Measurements from ENCODE around the gene GNPDA1. TPM values are rescaled to one million over a fixed set of nuclear protein-coding genes. Genes with fewer than 3 reads are reported as not detected.

GNPDA1 gene
- total and polyA plus RNA-seq, 9 of the 15 experiments (the other 6 are each of a cell fraction or from before 2014, with no cell fraction given), result 14.1 to 145 (median 52.2) TPM

DNA sequence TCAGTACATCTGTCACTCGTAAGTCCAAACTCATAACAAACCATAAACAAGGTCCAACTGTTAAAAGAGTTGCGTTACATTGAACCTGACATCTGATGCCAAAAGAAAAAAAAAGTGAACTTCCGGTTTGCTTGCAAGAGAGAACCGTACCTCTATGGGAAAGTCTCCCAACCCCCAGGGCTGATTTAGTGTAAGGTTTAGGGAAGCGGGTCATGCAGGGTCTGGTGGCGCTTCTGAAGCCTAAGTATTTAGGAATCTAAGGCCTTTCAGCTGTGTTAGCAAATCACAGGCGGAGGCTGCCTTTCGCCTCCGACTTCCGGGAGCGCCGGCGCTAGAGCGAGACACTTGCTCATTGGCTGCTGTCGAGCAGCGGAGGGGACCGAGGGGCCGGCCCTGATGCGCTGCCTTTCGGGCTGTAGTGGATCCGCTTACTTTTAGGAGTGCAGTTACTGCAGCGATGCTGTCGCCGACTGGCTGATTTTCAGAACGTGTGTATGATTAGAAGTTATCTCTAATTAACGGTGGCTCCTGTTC lies 12.0 kb upstream of the GNPDA1 start:
- under 1% methylated on average over 26 of the region's 26 CpGs for WGBS (ENCODE audit: insufficient coverage, low coverage, missing lambda C conversion rate)
- DNase-seq (ENCODE audit: extremely low read depth in 1 of 4, low spot score in 3 of 4), result peak; percentile 93 to 96 (median 94)
- Histone ChIP-seq H3K9ac (ENCODE audit: insufficient read depth in 1 of 2, low read depth in 2 of 2, low read length in 2 of 2) (peak overlapping the region; percentile 44 to 78), H3K27ac (ENCODE audit: extremely low read depth, low read depth, low read length) (peak overlapping the region; percentile 68), H3K9me3 (replicated peaks; ENCODE audit: control insufficient read depth, insufficient read depth, low read depth, low read length) (peaks cover 3% of the 10 kb centered on the region; the same call in 1 of the 2 replicates), H3K79me2 (ENCODE audit: control insufficient read depth, insufficient read depth, low read length) (no peaks in the 10 kb centered on the region), H4K20me1 (replicated peaks; ENCODE audit: control insufficient read depth, insufficient read depth, low read length) (no peaks in the 10 kb centered on the region), H3K4me1 (replicated peaks in 1 of 2; ENCODE audit: control insufficient read depth in 2 of 2, insufficient read depth in 2 of 2, low read length in 2 of 2) (peaks cover 4 to 6% of the 10 kb centered on the region in 2 experiments; a peak in 3 of 5 replicates), H3K9me1 (ENCODE audit: control insufficient read depth, insufficient read depth, low read length) (no peaks in the 10 kb centered on the region), H3K4me2 (ENCODE audit: insufficient read depth, low read length) (peak overlapping the region; percentile 66), H3K4me3 (peak overlapping the region; percentile 31), H3K27me3 (ENCODE audit: control insufficient read depth in 2 of 2, insufficient read depth in 2 of 2, low read length in 2 of 2) (no peaks in the 10 kb centered on the region), H2AFZ (ENCODE audit: low read depth, low read length) (peak overlapping the region; percentile 84), H3K36me3 (ENCODE audit: control insufficient read depth, insufficient read depth, low read length) (no peaks in the 10 kb centered on the region)
- in situ Hi-C loops (cut with MboI) (no loop called here), intact Hi-C loops (cut with micrococcal nuclease) (no loop called here)
- CTCF ChIA-PET (ENCODE audit: low intra/inter-chr PET ratio), result no interaction called here
- POLR2A ChIA-PET, result interaction anchor here (0.9 to 1.5 kb wide), 4 partner anchors 12 to 85 kb away, joined by 3 to 9 read pairs (median 4); partner anchors contain the start of gene GNPDA1
- peak; percentile 100 for ATAC-seq
- no TSS peak for BruUV-seq (replicated peaks)
- peak; percentile 98 for FAIRE-seq
- TF ChIP-seq TEAD1 (CRISPR knock-in tag; IDR thresholded peaks at IDR 0.05) (0 out of 4 replicates have a peak, but pooled peaks of 1 of the 2 experiments have one; percentile 44), ASH1L (IDR thresholded peaks at IDR 0.05; ENCODE audit: borderline replicate concordance, low read depth, partially characterized antibody) (peak; percentile 28), DIDO1 (tag; IDR thresholded peaks at IDR 0.05; ENCODE audit: low read depth) (peak; percentile 55; the same call in 1 of the 2 replicates), EHMT2 (IDR thresholded peaks at IDR 0.05) (peak; percentile 76; the same call in 1 of the 2 replicates), POLR2AphosphoS5 (IDR thresholded peaks at IDR 0.05; ENCODE audit: control insufficient read depth, insufficient read depth, low read depth, low read length) (peak; percentile 50; the same call in 1 of the 2 replicates), ZNF830 (CRISPR knock-in tag; IDR thresholded peaks at IDR 0.05) (no peak), HOXB6 (CRISPR knock-in tag; IDR thresholded peaks at IDR 0.05; ENCODE audit: borderline replicate concordance) (no peak), TARDBP (IDR thresholded peaks at IDR 0.05) (peak; percentile 31; the same call in 1 of the 2 replicates), NRF1 (conservative IDR thresholded peaks at IDR 0.05 in 1 of 2, IDR thresholded peaks at IDR 0.05 in 1 of 2) (peak; percentile 82 to 84), ZNF444 (CRISPR knock-in tag; IDR thresholded peaks at IDR 0.05) (no peak), TAL1 (IDR thresholded peaks at IDR 0.05) (0 out of 2 replicates have a peak, but pooled peaks have one; percentile 6), CEBPB (tag; IDR thresholded peaks at IDR 0.05) (peak; percentile 78), NR1H2 (CRISPR knock-in tag; IDR thresholded peaks at IDR 0.05) (no peak), TRIM24 (IDR thresholded peaks at IDR 0.05) (peak in 1 of 2 experiments; percentile 45; a peak in 1 of 4 replicates), XRCC3 (IDR thresholded peaks at IDR 0.05) (no peak), BRD9 (IDR thresholded peaks at IDR 0.05; ENCODE audit: low read depth, partially characterized antibody) (peak; percentile 19), CEBPG (CRISPR knock-in tag; IDR thresholded peaks at IDR 0.05) (no peak), CEBPG (tag; conservative IDR thresholded peaks at IDR 0.05 in 1 of 2, IDR thresholded peaks at IDR 0.05 in 1 of 2) (peak; percentile 51 to 61; a peak in 3 of 4 replicates), LCOR (CRISPR knock-in tag; IDR thresholded peaks at IDR 0.05) (peak; percentile 91; the same call in 1 of the 2 replicates)
- TF ChIP-seq, protein P1, sequence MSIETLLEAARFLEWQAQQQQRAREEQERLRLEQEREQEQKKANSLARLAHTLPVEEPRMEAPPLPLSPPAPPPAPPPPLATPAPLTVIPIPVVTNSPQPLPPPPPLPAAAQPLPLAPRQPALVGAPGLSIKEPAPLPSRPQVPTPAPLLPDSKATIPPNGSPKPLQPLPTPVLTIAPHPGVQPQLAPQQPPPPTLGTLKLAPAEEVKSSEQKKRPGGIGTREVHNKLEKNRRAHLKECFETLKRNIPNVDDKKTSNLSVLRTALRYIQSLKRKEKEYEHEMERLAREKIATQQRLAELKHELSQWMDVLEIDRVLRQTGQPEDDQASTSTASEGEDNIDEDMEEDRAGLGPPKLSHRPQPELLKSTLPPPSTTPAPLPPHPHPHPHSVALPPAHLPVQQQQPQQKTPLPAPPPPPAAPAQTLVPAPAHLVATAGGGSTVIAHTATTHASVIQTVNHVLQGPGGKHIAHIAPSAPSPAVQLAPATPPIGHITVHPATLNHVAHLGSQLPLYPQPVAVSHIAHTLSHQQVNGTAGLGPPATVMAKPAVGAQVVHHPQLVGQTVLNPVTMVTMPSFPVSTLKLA (conservative IDR thresholded peaks at IDR 0.05), result peak in 1 of 2 experiments; percentile 53; a peak in 2 of 4 replicates
- TF ChIP-seq, protein P2, sequence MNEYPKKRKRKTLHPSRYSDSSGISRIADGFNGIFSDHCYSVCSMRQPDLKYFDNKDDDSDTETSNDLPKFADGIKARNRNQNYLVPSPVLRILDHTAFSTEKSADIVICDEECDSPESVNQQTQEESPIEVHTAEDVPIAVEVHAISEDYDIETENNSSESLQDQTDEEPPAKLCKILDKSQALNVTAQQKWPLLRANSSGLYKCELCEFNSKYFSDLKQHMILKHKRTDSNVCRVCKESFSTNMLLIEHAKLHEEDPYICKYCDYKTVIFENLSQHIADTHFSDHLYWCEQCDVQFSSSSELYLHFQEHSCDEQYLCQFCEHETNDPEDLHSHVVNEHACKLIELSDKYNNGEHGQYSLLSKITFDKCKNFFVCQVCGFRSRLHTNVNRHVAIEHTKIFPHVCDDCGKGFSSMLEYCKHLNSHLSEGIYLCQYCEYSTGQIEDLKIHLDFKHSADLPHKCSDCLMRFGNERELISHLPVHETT (CRISPR knock-in tag; conservative IDR thresholded peaks at IDR 0.05 in 1 of 2, IDR thresholded peaks at IDR 0.05 in 1 of 2), result peak in 1 of 2 experiments; percentile 37; a peak in 1 of 4 replicates
